Measurements from ENCODE around the gene CCL26.
"Not testable (repeated sequence)": the region's sequence is repeated elsewhere in the genome, so short reads cannot be mapped to it uniquely, and the experiment has no call there.

CCL26 gene, protein sequence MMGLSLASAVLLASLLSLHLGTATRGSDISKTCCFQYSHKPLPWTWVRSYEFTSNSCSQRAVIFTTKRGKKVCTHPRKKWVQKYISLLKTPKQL

DNA sequence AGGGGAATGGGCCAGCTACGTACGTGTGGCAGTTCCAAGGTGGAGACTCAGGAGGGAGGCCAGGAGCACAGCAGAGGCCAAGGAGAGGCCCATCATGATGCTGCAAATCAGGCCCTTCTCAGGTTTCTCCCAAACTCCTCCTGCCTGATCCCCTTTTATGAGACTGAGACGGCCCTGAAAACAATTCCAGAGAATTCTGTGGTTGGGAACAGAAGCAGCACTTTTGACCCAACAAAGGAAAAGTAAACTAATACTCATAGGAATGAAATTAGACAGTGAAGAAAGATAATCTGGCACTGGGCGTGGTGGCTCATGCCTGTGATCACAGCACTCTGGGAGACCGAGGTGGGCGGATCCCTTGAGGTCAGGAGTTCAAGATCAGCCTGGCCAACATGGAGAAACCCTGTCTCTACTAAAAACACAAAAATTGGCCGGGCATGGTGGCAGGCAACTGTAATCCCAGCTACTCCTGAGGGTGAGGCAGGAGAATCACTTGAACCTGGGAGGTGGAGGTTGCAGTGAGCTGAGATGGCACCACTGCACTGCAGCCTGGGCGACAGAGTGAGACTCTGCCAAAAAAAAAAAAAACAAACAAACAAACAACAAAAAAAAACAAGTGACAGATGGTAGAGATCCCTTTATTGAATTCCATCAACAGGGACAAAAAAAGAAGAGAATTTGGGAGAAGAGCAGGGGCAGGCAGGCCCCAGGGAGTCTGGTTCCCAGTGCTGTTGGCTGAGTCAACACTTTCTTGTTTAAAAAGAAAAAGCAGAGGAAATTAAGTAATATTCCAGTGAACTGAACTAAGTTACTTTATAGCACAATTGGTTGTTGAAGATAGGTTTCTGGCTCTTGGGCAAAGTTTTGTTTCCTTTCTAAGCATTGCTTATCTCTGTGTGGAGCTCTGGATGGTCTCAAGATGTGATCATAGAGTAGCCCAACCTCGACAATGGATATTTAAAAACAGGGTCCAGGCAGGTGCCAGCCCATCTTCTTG, at the start of gene CCL26:
Gene CCL26, minus strand, starts transcription at position 131 of the 997 bp plus-strand sequence. Its CDS starts 35 bp downstream, at position 96.
- DNase-seq: no peak

DNA sequence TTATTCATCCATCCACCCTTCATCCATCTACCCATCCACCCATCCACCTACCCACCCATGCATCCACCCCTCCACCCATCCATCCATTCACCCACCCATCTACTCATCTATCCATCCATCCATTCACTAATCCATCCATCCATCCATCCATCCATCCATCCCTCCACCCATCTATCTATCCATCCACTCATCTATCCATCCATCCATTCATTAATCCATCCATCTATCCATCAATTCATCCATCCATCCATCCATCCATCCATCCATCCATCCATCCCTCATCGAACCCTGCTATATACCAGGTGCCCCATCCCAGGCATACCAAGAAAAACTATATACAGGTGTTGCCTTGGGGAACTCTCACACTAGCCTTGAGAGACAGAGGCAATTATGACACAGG, 48.7 kb upstream of the CCL26 start:
- DNase-seq: no peak

DNA sequence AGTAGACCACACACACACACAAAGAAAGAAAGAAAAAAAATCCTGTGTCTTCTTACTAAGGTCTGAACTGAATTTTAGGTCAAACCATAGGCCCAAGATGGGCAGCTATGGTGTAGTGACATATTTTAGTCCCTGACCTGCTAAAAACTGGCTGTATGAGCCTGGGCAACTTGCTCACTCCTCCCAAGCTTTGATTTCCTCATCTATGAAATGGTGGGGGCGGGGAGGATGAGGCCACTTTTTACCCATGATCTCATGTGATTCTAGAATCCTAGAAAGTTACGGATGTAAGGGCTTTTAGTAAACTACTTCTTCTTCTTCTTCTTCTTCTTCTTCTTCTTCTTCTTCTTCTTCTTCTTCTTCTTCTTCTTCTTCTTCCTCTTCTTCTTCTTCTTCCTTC, 47.7 kb upstream of the CCL26 start:
- DNase-seq: no peak

DNA sequence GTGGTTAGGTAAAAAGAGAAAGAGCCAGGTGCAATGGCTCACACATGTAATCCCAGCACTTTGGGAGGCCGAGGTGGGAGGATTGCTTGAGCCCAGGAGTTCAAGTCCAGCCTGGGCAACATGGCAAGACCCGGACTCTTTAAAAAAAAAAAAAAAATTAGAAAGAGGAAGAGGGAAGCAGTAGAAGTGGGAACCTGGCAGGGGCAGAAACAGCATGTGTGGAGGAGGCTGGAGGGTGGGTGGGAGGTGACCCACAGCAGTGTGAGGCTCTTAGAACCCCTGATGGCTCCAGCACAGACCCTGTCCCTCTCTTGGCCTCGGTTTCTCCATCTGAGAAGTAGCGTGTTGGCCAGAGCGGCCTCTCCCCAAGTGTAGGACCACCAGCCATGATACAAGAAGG, 46.5 kb upstream of the CCL26 start:
- no peak for DNase-seq

DNA sequence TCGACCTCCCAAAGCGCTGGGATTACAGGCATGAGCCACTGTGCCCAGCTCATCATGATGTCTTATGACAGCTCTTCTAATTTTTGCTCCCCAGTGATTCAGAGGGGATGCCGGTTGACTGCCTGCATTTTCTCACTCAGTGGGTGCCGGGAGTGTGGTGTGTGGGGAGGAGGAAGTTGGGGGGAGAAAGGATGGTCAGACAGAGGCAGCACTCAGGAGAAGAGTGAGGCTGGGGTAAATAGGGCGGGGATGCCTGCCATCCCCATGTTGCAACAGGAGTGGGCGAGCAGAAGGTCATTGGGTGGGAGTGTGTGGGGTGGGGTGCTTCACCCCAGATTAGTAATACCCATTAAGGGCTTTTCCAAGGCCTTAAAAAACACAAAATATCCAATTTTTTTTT, 45.1 kb upstream of the CCL26 start:
- no peak for DNase-seq

DNA sequence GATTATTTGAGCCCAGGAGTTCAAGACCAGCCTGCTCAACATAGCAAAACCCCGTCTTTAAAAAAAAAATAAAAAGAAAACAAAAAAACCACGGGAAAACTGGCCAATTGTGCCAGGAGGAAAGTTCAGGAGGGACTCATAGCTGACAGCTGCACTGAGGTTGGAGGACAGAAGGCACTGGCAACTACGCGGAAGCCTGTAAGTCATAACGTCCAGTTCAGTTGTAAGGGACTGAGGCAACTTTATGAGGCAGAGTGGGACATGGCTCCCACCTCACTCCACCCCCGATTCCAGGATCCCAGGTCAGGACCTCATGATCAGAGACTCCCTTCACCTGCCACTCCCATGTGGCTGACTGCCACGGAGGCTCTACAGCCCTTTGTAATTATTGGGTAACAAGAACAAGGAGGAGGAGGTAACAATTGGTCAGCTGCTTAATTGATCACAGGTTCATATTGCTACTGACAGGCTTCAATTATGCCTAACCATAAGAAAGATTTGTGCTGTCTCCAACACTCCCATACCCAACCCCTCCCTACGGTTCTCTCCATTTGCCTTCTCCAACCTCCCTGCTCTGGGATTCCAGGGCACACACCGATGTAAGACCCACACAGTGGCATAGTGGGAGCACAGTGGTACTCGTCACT, 43.5 kb upstream of the CCL26 start:
- no peak for DNase-seq

DNA sequence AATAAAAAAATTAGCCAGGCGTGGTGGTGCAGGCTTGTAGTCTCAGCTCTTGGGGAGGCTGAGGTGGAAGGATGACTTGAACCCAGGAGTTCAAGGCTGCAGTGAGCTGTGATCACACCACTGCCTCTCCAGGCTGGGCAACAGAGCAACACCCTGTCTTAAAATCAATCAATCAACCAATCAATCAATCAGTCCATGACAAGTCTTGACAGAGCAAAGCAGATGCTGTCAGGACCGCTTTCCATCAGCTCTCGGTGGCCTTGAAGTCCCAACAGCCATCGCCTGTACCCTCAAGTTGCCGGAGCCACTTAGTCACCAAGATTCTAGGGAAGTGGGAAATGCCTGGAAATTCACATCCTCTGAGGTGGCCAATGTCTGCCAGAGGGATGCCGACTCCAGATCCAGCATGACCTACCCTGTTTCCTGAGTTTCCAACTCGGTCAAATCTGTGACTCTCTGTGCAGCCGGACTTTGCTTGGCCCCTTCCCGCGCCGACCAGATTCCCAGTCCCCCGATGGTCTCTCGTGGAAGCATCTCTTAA, 42.5 kb upstream of the CCL26 start:
- DNase-seq: no peak

DNA sequence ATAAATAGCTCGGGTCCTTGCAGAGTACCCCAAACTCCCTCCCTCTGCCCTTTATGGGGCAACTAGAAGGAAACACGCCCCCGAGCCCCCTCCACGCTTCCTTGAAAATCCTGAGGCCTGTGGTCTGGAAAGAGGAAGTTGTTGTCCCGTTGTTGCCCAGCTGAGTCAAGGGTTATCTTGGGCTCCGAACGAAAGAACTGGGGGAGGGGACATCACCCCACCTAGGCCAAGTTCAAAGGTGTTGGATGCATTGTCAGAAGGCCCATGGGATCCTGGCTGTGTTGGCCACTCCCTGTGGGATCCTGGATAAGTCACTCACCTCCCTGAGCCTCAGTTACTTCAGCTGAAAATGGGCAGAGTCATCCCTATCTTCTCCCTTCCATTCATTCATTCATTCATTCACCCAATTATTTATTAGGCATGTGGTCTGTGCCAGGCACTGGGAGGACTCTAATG, 41.8 kb upstream of the CCL26 start, which contains the start of gene CCL24:
Gene CCL24, minus strand, starts transcription at position 26 of the 456 bp plus-strand sequence. CDS start 91 bp downstream, outside the sequence.
- DNase-seq: no peak

DNA sequence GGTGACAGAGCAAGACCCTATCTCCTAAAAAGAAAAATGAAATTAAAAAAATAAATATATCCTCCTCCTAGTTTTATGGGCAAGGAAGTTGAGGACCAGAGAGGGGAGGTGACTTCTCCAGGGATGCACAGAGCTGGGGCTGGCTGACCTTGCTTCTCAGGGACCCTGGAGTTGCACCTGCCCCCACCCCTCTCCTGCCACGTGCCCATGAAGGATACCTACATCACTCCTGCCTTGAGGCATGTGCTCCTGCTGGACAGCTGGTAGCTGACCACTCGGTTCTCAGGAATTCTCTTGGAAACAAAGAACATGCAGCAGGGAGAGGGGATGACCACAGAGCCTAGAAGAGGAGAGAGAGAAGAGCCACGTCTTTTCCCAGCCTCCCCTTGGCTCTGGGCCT, 41.1 kb upstream of the CCL26 start:
- DNase-seq: no peak

DNA sequence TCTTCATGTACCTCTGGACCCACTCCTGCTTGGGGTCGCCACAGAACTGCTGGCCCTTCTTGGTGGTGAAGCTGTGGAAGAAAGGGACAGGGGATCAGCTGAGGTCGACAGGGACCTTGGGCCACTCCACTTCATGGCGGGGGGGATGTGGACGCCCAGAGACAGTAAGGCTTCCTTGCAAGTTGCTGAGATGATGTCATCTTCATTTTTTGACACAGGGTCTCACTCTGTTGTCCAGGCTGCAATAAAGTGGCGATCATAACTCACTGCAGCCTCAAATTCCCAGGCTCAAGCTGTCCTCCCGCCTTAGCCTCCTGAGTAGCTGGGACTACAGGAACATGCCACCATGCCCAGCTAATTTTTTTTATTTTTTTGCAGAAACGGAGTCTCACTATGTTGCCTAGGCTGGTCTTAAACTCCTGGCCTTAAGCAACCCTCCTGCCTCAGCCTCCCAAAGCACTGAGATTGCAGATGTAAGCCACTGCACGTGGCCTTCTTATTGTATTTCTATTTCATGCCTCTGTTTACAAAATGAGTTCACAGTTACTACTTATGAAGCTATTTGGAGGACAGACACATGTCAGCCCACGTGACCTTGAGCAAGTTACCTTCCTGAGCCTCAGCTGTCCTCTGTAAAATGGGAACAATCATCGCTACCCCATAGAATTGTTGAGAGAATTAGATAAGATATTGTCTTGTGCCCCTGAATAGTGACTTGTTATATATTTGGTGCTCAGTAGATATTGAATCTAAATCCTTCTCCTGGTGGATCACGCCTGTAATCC, 40.1 kb upstream of the CCL26 start:
- DNase-seq: no peak

DNA sequence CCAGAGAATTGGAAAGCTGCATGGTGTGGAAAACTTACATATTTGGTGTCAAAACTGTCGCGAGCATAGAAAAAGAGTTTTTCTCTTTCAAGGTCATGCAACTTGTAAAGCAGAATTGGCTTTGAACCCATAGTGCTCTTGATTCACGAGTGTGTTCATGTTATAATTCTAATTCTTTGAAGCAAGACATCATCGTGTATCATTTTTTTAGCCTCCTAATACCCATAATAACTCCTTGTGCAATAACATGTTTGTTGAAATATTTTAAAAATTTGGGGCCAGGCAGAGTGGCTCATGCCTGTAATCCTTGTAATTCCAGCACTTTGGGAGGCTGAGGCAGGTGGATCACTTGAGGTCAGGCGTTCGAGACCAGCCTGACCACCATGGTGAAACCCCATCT, 37.4 kb upstream of the CCL26 start:
- no peak for DNase-seq

DNA sequence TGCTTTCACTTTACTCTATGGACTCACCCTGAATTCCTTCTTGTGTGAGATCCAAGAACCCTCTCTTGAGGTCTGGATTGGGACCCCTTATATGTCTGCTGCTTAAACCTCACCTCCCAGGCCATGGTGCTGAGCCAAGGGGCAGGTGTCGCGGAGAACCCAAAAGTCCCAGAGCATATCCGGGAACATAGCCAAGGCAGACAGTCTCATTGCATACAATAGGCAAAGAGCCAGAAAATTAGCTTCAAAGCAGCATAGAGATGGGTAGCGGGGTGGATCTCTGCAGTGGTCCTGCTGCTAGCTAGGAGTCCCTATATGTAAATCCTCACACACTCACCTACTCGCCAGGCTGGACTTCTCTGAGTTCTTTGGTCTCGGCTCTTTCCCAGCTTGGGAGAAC, 36.1 kb upstream of the CCL26 start:
- no peak for DNase-seq

DNA sequence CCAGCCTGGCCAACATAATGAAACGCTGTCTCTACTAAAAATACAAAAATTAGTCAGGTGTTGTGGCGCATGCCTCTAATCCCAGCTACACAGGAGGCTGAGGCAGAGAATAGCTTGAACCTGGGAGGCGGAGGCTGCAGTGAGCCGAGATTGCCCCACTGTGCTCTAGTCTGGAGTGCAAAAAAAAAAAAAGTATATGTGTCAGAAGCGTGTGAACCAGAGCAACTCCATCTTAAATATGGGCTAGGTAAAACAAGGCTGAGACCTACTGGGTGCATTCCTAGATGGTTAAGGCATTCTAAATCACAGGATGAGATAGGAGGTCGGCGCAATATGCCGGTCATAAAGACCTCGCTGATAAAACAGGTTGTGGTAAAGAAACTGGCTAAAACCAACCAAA, 35.4 kb upstream of the CCL26 start:
- DNase-seq: no peak

DNA sequence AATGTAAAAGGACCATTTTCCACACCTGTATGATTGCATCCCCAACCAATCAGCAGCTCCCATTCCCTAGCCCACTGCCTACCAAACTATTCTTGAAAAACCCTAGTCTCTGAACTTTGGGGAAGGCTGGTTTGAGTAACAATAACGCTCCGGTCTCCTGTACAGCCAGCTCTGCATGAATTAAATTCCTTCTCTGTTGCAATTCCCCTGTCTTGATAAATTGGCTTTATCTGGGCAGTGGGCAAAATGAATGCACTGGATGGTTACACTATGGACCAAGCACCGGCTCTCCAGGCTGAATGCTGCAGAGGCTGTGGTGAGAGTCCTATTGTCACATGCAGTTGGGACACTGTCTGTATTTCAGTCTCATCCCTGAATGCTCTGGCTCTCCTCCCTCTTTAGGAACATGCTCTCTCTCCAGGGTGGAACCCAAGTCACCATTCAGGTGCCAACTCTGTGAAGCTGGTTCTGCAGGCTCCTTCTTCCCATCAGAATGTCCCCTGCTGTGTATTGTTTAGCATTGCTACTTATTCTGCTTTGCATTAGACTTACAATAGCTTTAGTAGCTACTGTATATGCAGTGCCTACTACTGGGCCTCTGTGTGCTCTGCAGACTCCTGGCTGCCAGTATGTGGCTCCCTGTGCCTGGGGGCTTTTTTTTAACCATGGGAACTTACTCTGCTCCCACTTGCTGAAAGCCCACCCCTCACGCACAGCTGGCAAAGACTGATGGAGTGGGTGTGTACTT, 34.7 kb upstream of the CCL26 start:
- no peak for DNase-seq

DNA sequence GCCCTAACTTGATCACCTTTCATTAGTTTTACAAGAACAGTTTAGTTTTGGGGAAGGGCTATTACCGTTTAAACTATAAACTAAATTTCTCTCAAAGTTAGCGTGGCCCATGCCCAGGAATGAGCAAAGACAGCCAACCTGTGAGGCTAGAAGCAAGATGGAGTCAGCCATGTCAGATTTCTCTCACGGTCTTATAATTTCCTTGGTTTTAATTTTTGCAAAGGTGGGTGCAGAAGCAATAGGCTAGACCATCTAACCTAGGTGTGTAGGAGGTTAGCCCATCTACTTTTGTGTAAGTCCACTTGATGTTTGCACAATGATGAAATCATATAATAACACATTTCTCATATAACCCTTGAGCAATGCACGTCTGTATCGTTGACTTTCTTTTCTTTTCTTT, 32.7 kb upstream of the CCL26 start:
- no peak for DNase-seq

DNA sequence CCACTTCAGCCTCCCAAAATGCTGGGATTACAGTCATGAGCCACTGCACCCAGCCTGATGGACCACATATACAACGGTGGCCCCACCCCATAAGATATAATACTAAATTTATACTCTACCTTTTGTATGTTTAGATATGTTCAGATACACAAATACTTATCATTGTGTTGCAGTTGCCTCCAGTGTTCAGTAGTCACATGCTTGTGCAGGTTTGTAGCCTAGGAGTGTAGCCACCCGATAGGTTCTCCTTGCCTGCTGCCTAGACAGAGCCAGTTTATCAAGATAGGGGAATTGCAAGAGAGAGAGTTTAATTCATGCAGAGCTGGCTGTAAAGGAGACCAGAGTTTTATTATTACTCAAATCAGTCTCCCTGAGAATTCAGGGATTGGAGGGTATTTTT, 32.0 kb upstream of the CCL26 start:
- no peak for DNase-seq

DNA sequence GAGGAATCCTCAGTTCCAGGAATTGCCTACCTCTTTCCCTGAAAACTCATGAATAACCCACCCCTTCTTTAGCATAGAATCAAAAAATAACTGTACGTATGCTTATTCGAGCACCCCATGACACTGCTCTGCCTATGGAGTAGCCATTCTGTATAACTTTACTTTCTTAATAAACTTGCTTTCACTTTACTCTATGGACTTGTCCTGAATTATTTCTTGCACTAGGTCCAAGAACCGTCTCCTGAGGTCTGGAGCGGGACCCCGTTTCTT, 30.5 kb upstream of the CCL26 start:
- no peak for DNase-seq

DNA sequence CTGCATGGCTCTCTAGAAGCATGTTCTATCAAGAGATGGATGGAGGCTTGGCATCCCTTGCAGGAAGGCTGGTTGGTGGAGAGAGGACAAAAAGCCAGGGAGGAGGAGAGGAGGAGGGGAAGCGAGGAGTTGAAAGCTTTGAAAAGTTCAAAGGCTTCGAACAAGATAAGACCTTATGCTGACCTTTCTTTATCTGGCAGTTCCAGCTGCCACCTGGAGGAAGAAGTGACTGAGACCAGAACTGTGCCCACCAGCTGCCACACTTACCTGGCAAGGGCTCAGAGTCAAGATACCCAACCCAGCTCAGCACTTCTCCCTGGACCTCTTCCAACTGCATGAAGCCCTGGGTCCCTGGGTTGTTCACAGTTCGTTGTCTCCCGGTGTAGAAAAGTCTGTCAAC, 26.8 kb upstream of the CCL26 start:
- no peak for DNase-seq

DNA sequence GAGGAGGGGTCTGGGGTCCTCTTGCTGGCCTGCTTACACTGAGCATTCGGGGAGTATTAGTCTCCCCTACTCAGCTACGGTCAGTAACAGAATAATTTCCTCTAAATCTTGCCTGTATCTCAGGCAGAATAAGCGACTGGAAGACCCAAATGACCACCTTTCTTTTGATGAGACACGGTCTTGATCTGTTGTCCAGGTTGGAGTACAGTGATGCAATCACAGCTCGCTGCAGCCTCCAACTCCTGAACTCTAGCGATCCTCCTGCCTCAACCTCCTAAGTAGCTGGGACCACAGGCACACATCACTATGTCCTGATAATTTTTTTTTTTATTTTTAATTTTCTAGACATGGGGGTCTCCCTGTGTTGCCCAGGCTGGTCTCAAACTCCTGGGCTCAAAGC, 24.4 kb upstream of the CCL26 start:
- no peak for DNase-seq

DNA sequence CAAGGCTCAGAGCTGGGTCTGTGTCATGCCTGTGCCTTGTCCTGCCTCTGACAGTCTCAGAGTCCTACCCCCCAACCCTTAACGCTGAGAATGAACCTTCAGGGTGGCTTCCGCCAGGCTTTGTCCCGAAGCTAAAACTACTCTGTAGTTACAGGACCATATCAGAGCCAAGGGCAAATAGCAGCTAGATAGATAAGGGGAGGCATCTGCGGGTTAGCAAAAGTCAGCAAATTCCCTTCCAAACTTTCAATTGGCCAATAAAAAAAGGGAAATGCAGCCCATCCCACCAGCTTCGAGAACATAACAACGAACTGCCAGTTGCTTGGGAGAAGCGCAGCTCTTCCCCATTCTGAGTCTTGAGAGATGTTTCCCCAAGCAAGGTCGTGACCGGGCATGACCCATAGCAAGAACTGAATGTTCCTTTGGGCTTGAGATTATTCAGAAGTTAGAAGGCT, 23.8 kb upstream of the CCL26 start:
- DNase-seq: no peak

DNA sequence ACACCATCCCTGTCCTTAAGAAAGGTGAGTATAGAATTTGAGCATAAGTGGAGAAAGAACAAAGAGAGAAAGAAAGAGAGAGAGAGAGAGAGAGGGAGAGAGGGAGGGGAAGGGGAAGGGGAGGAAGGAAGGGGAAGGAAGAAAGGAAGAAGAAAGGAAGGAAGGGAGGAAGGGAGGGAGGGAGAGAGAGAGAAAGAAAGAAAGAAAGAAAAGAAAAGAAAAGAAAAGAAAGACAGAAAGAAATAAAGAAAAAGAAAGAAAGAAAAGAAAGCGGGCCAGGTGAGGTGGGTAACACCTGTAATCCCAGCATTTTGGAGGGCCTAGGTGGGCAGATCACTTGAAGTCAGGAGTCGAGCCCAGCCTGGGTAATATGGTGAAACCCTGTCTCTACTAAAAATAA, 21.7 kb upstream of the CCL26 start:
- DNase-seq: no peak

DNA sequence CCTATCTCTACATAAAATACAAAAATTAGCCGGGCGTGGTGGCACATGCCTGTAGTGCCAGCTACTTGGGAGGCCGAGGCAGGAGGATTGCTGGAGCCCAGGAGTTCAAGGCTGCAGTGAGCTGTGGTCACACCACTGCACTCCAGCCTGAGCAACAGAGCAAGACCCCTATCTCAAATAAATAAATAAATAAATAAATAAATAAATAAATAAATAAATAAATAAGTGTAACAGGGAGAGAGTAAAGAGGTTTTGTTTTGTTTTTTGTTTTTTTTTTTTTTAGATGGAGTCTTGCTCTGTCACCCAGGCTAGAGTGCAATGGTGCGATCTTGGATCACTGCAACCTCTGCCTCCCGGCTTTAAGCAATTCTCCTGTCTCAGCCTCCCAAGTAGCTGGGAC, 20.6 kb upstream of the CCL26 start:
- not testable (repeated sequence) for DNase-seq
